Measurements from ENCODE around the gene OLFM2. TPM values are rescaled to one million over a fixed set of nuclear protein-coding genes. Genes with fewer than 3 reads are reported as not detected.

Gene OLFM2
- polyA plus RNA-seq, 1 donor from 2014 or later: 68.6 TPM

- Histone ChIP-seq H3K4me2 (ENCODE audit: low read length) (peak overlapping the region; percentile 93), H3K9me3 (ENCODE audit: low read length) (no peaks in the 10 kb centered on the region), H3K79me2 (replicated peaks; ENCODE audit: insufficient read depth, low read length) (peaks cover 22% of the 10 kb centered on the region), H3K9ac (ENCODE audit: low read length) (peak overlapping the region; percentile 93), H3F3A (ENCODE audit: insufficient read depth, low read length, poor library complexity, severe bottlenecking) (no peaks in the 10 kb centered on the region), H3K4me3 (ENCODE audit: low read length) (peak overlapping the region; percentile 98), H3K36me3 (ENCODE audit: insufficient read depth, low read length) (no peaks in the 10 kb centered on the region), H2AFZ (ENCODE audit: low read depth, low read length) (peak overlapping the region; percentile 83), H3K9me2 (ENCODE audit: insufficient read depth, low read length) (no peaks in the 10 kb centered on the region), H3K27me3 (ENCODE audit: insufficient read depth, low read depth, low read length) (peaks cover 2% of the 10 kb centered on the region), H4K20me1 (ENCODE audit: insufficient read depth) (peaks cover 4% of the 10 kb centered on the region), H3K27ac (ENCODE audit: low read length) (peak overlapping the region; percentile 73)
- TF ChIP-seq EZH2 (IDR thresholded peaks at IDR 0.05; ENCODE audit: borderline replicate concordance, insufficient read depth, low read length, poor library complexity, severe bottlenecking) (no peak), TAF1 (IDR thresholded peaks at IDR 0.05; ENCODE audit: low read depth) (peak; percentile 59), MXI1 (conservative IDR thresholded peaks at IDR 0.05; ENCODE audit: poor library complexity, severe bottlenecking) (peak; percentile 87), SMC3 (conservative IDR thresholded peaks at IDR 0.05; ENCODE audit: poor library complexity) (no peak), EP300 (conservative IDR thresholded peaks at IDR 0.05; ENCODE audit: poor library complexity, severe bottlenecking) (peak; percentile 19), POLR2AphosphoS5 (IDR thresholded peaks at IDR 0.05) (peak; percentile 47), REST (IDR thresholded peaks at IDR 0.05; ENCODE audit: borderline replicate concordance) (peak; percentile 41), CTCF (IDR thresholded peaks at IDR 0.05; ENCODE audit: poor library complexity, severe bottlenecking) (no peak), RAD21 (conservative IDR thresholded peaks at IDR 0.05) (no peak)
Observed at GRCh38 chr19:9935506-9936325, 599 bp downstream of the OLFM2 start.

- H2AFZ ChIP-seq (ENCODE audit: low read depth, low read length): no peak overlapping the region
- H3K27ac ChIP-seq (ENCODE audit: low read length): peak overlapping the region; percentile 73
- peak overlapping the region; percentile 98 for H3K4me3 ChIP-seq (ENCODE audit: low read length)
Observed at GRCh38 chr19:9934132-9934950, 2.0 kb downstream of the OLFM2 start.

More at GRCh38 chr19:9934132-9934950, 2.0 kb downstream of the OLFM2 start:
- Histone ChIP-seq H3K9me2 (ENCODE audit: insufficient read depth, low read length) (no peaks in the 10 kb centered on the region), H3K9me3 (ENCODE audit: low read length) (no peaks in the 10 kb centered on the region), H3F3A (ENCODE audit: insufficient read depth, low read length, poor library complexity, severe bottlenecking) (no peaks in the 10 kb centered on the region), H3K79me2 (replicated peaks; ENCODE audit: insufficient read depth, low read length) (peaks cover 30% of the 10 kb centered on the region), H3K9ac (ENCODE audit: low read length) (peak overlapping the region; percentile 93), H3K27me3 (ENCODE audit: insufficient read depth, low read depth, low read length) (peaks cover 2% of the 10 kb centered on the region), H3K36me3 (ENCODE audit: insufficient read depth, low read length) (no peaks in the 10 kb centered on the region), H4K20me1 (ENCODE audit: insufficient read depth) (peaks cover 4% of the 10 kb centered on the region), H3K4me2 (ENCODE audit: low read length) (peak overlapping the region; percentile 93)
- TF ChIP-seq MXI1 (conservative IDR thresholded peaks at IDR 0.05; ENCODE audit: poor library complexity, severe bottlenecking) (peak; percentile 31), EZH2 (IDR thresholded peaks at IDR 0.05; ENCODE audit: borderline replicate concordance, insufficient read depth, low read length, poor library complexity, severe bottlenecking) (no peak), CTCF (IDR thresholded peaks at IDR 0.05; ENCODE audit: poor library complexity, severe bottlenecking) (peak; percentile 93), TAF1 (IDR thresholded peaks at IDR 0.05; ENCODE audit: low read depth) (no peak), EP300 (conservative IDR thresholded peaks at IDR 0.05; ENCODE audit: poor library complexity, severe bottlenecking) (no peak), SMC3 (conservative IDR thresholded peaks at IDR 0.05; ENCODE audit: poor library complexity) (peak; percentile 66), POLR2AphosphoS5 (IDR thresholded peaks at IDR 0.05) (no peak), RAD21 (conservative IDR thresholded peaks at IDR 0.05) (peak; percentile 81)
